Colonic mucosa (tissue), 4 donors: ENCODE measurements around the gene PGAP3. TPM values are rescaled to one million over a fixed set of nuclear protein-coding genes. Genes with fewer than 3 reads are reported as not detected.

Experiments
- DNase-seq: peaks from one replicate; pipeline ENCODE4 v3.0.0-alpha.2; 2020
- H3K27ac ChIP-seq: fragments of 200-600 bp; one replicate; pipeline ENCODE4 v1.8.0; 2021
- H3K27me3 ChIP-seq: fragments of 200-600 bp; one replicate; pipeline ENCODE4 v1.8.0; 2021
- H3K36me3 ChIP-seq: fragments of 200-600 bp; one replicate; pipeline ENCODE4 v1.8.0; 2021
- H3K4me1 ChIP-seq: fragments of 200-600 bp; one replicate; pipeline ENCODE4 v1.8.0; 2021; ENCODE audit warnings: mild to moderate bottlenecking
- H3K4me3 ChIP-seq: fragments of 200-600 bp; one replicate; pipeline ENCODE4 v1.8.0; 2021
- H3K9ac ChIP-seq, 2 donors: one replicate each; pipeline ENCODE4 v1.7.0; 2013; ENCODE audit warnings: control low read depth in 2 of 2, low read depth in 2 of 2, low read length in 2 of 2
- H3K9me3 ChIP-seq: fragments of 200-600 bp; one replicate; pipeline ENCODE4 v1.8.0; 2021
- intact Hi-C: fragments of 100-400 bp; cut with DNase I; formaldehyde crosslinking; loops from one replicate; pipeline ENCODE4 v1.14.1; 2022
- microRNA-seq: library from miRNA; unstranded; fragments of <30 nt; microRNA quantifications from one replicate; pipeline ENCODE4, GENCODE V29; 2019
- total RNA-seq, 2 donors: library from RNA; stranded (reverse); fragmentation: NEBNext Ultra II Directional in 1 of 2; extraction: Animal tissue kit (Norgen Biotek cat#: 25700) in 1 of 2; gene quantifications; one replicate each; pipeline ENCODE4 v1.2.1, GENCODE V29; 2021
- TF ChIP-seq, protein P1 (sequence below): fragments of 200-600 bp; IDR thresholded peaks from one replicate; pipeline ENCODE4 v1.8.0; 2022; ENCODE audit warnings: antibody characterized with exemption, mild to moderate bottlenecking
- donor health status: healthy.
- donor health status: DM: no; HTN: no; CAD: no.
- donor health status: DM: no; HTN: no; CAD: no.

The PGAP3 gene
- total RNA-seq, 2 donors from 2014 or later: 37.3 to 42.0 TPM

DNA sequence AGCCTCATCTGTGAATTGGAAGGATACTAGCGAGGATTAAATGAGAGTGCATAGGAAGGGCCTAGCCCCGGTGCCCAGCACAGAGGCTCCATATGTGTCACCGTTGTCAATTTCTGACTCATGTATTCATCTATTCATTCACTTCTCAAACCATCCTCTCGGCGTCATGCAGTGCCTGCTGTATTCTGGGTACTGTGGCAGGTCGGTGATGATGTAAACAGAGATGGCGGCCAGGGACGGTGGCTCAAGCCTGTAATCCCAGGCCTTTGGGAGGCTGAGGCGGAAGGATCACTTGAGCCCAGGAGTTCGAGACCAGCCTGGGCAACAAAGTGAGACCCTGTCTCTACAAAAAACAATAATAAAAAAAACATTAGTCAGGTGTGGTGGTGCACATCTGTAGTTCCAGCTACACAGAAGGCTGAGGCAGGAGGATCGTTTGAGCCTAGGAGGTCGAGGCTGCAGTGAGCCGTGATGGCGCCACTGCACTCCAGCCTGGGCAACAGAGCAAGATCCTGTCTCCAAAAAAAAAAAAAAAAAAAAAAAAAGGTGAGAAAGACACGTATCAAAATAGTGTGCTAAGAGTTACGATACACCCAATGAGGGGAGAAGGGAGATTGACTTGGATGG lies 65.4 kb downstream of the PGAP3 start:
- Histone ChIP-seq H3K4me1 (peaks cover 8% of the 10 kb centered on the region), H3K9me3 (no peaks in the 10 kb centered on the region), H3K4me3 (no peak overlapping the region), H3K36me3 (no peaks in the 10 kb centered on the region), H3K27ac (no peak overlapping the region), H3K27me3 (peaks cover 9% of the 10 kb centered on the region), H3K9ac (peak overlapping the region in 1 of 2 donors; percentile 26)
- no peak for DNase-seq
- TF ChIP-seq, protein P1, sequence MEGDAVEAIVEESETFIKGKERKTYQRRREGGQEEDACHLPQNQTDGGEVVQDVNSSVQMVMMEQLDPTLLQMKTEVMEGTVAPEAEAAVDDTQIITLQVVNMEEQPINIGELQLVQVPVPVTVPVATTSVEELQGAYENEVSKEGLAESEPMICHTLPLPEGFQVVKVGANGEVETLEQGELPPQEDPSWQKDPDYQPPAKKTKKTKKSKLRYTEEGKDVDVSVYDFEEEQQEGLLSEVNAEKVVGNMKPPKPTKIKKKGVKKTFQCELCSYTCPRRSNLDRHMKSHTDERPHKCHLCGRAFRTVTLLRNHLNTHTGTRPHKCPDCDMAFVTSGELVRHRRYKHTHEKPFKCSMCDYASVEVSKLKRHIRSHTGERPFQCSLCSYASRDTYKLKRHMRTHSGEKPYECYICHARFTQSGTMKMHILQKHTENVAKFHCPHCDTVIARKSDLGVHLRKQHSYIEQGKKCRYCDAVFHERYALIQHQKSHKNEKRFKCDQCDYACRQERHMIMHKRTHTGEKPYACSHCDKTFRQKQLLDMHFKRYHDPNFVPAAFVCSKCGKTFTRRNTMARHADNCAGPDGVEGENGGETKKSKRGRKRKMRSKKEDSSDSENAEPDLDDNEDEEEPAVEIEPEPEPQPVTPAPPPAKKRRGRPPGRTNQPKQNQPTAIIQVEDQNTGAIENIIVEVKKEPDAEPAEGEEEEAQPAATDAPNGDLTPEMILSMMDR: no peak
- intact Hi-C loops: loop anchor here (2.0 to 5.0 kb wide), 3 partner anchors 46 to 130 kb away; partner anchors contain the start of gene PNMT

DNA sequence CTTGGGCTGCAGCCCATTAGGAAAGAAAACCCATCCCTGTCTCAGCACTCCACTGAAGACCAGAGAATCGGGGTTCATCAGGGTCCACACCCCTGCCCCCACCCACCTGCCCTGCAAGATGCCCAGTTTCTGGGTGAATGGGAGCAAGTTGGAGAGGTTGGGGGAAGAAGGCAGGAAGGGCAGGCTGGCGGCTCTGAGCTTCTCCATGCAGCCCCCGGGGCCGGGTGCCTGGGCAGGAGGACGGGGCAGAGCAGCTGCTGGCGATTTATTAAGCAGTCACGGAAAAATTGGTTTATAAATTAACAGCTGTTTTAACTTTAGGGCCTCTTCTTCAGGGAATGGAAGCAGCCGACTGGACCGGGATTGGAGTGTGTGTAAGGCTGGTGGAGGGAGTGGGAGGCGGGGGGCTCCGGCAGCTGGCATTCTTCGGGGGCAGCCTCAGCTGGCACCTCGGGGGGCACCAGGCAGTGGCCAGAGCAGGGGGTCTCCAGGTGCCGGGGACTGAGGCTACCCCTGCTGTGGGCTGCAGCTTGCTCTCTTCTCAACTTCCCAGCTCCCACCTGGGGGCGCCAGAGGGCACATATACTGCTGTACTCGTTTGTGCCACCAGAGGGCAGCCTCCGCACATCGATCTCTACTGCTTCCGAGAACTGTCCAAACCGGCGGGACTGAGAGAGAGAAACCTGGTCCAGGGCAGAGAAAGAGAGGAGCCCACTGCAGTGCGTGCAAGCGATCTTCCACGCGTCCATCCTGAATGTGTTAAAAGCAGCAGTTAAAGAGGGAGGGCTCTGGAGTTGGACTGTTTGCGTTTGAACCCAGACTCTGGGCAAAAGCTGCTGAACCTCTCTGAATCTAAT lies 66.1 kb downstream of the PGAP3 start:
- peaks cover 8% of the 10 kb centered on the region for H3K4me1 ChIP-seq
- no peak overlapping the region for H3K4me3 ChIP-seq
- H3K27ac ChIP-seq: no peak overlapping the region

More for the DNA sequence above, 66.1 kb downstream of the PGAP3 start:
- DNase-seq: peak; percentile 90
- peaks cover 2% of the 10 kb centered on the region for H3K27me3 ChIP-seq
- TF ChIP-seq, protein P1: peak; percentile 99
- H3K36me3 ChIP-seq: no peaks in the 10 kb centered on the region
- intact Hi-C loops: loop anchor here (2.0 to 5.0 kb wide), 3 partner anchors 47 to 131 kb away; partner anchors contain the start of gene PNMT
- H3K9me3 ChIP-seq: no peaks in the 10 kb centered on the region
- peak overlapping the region in 1 of 2 donors; percentile 26 for H3K9ac ChIP-seq

Small RNAs within 50 kb of the gene (microRNA-seq; reads per million reads assigned to microRNA genes)
- gene MIR4728: 2.8 reads per million

Other genes with a start within 250 kb of the PGAP3 start
- gene MED1, start 236.8 kb downstream of the PGAP3 start, total RNA-seq: 10 to 100 TPM; 29.1 to 31.2 TPM
- 10 to 100 TPM; 40.1 to 55.3 TPM for gene CDK12, start 226.6 kb downstream of the PGAP3 start, total RNA-seq
- gene NEUROD2, start 80.1 kb downstream of the PGAP3 start, total RNA-seq: not detected
- gene PPP1R1B, start 61.1 kb downstream of the PGAP3 start, total RNA-seq: 100 to 1,000 TPM; 331 to 350 TPM
- gene STARD3, start 50.9 kb downstream of the PGAP3 start, total RNA-seq: 10 to 100 TPM; 30.0 to 41.3 TPM
- 1 to 10 TPM in 1 of 2 donors, under 1 TPM in 1; 0.49 to 1.2 TPM for gene TCAP, start 22.7 kb downstream of the PGAP3 start, total RNA-seq
- gene PNMT, start 19.6 kb downstream of the PGAP3 start, total RNA-seq: under 1 TPM in 1 of 2 donors, not detected in 1; 0.47 TPM
- 100 to 1,000 TPM; 153 to 174 TPM for gene ERBB2, start 12.0 kb upstream of the PGAP3 start, total RNA-seq
- 100 to 1,000 TPM in 1 of 2 donors, 10 to 100 TPM in 1; 74.1 to 103 TPM for gene MIEN1, start 42.5 kb upstream of the PGAP3 start, total RNA-seq
- 10 to 100 TPM; 22.4 to 40.9 TPM for gene GRB7, start 49.9 kb upstream of the PGAP3 start, total RNA-seq
- gene IKZF3, start 176.3 kb upstream of the PGAP3 start, total RNA-seq: 1 to 10 TPM; 1.8 to 2.0 TPM
- not detected for gene ZPBP2, start 180.1 kb upstream of the PGAP3 start, total RNA-seq
- 10 to 100 TPM; 68.2 to 79.7 TPM for gene GSDMB, start 230.6 kb upstream of the PGAP3 start, total RNA-seq
- 10 to 100 TPM; 57.2 to 69.3 TPM for gene ORMDL3, start 239.5 kb upstream of the PGAP3 start, total RNA-seq
- gene LRRC3C, start 239.7 kb upstream of the PGAP3 start, total RNA-seq: not detected